ENCODE measurements around the gene CADM2. TPM values are rescaled to one million over a fixed set of nuclear protein-coding genes. Genes with fewer than 3 reads are reported as not detected.

Gene CADM2
- total RNA-seq, 1 donor: not detected

DNA sequence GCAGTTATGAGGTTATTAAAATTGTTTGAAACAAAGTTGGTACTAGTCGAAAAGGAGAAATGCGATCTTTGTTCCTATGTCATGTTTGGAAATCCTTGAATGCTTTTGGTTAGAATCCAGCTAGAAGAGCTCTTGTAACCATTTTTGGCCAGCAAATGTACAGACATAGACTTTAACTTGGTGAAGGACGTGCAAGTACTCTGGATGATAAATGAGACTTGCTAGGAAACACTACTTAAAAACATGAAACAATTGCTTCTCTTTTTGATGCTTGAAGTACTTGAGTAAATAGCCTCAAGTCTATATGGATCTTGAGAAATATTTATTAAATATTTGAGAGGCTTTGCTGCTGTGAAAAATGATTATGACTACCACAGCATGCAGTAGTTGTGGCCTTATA is 95.8 kb downstream of the CADM2 start:
- no peak overlapping the region for H3K27ac ChIP-seq (ENCODE audit: low read depth, low read length)
- TF ChIP-seq CTCF (IDR thresholded peaks at IDR 0.05; ENCODE audit: extremely low read depth, low read depth, low read length): no peak

GRCh38 chr3:85068911-85069310 is 110.1 kb downstream of the CADM2 start:
- Histone ChIP-seq H3K36me3 (ENCODE audit: insufficient read depth, low read length) (no peaks in the 10 kb centered on the region), H2AFZ (ENCODE audit: low read length) (no peak overlapping the region), H3K4me1 (ENCODE audit: insufficient read depth, low read length) (no peaks in the 10 kb centered on the region), H3K4me3 (ENCODE audit: insufficient read depth, low read length) (no peak overlapping the region), H3K27ac (ENCODE audit: low read depth, low read length) (no peak overlapping the region), H3K27me3 (ENCODE audit: insufficient read depth, low read length) (no peaks in the 10 kb centered on the region), H3K4me2 (ENCODE audit: insufficient read depth, low read length) (no peak overlapping the region), H3K79me2 (ENCODE audit: insufficient read depth, low read length) (no peaks in the 10 kb centered on the region), H3K9me3 (ENCODE audit: low read depth, low read length) (peaks cover 1% of the 10 kb centered on the region), H4K20me1 (ENCODE audit: insufficient read depth, low read length) (no peaks in the 10 kb centered on the region)
- no peak for DNase-seq (ENCODE audit: insufficient read length, low spot score, missing footprints)
- TF ChIP-seq CTCF (IDR thresholded peaks at IDR 0.05; ENCODE audit: extremely low read depth, low read depth, low read length): no peak

More for the DNA sequence above, 95.8 kb downstream of the CADM2 start:
- Histone ChIP-seq H3K27me3 (ENCODE audit: insufficient read depth, low read length) (no peaks in the 10 kb centered on the region), H3K9me3 (ENCODE audit: low read depth, low read length) (no peaks in the 10 kb centered on the region), H3K36me3 (ENCODE audit: insufficient read depth, low read length) (no peaks in the 10 kb centered on the region), H3K4me3 (ENCODE audit: insufficient read depth, low read length) (no peak overlapping the region), H4K20me1 (ENCODE audit: insufficient read depth, low read length) (no peaks in the 10 kb centered on the region), H3K4me1 (ENCODE audit: insufficient read depth, low read length) (no peaks in the 10 kb centered on the region), H3K79me2 (ENCODE audit: insufficient read depth, low read length) (no peaks in the 10 kb centered on the region), H3K4me2 (ENCODE audit: insufficient read depth, low read length) (no peak overlapping the region), H2AFZ (ENCODE audit: low read length) (no peak overlapping the region)
- DNase-seq (ENCODE audit: insufficient read length, low spot score, missing footprints): no peak

GRCh38 chr3:85074003-85074402 is 115.2 kb downstream of the CADM2 start:
- Histone ChIP-seq H3K4me3 (ENCODE audit: insufficient read depth, low read length) (no peak overlapping the region), H4K20me1 (ENCODE audit: insufficient read depth, low read length) (no peaks in the 10 kb centered on the region), H3K27ac (ENCODE audit: low read depth, low read length) (no peak overlapping the region), H2AFZ (ENCODE audit: low read length) (no peak overlapping the region), H3K4me1 (ENCODE audit: insufficient read depth, low read length) (no peaks in the 10 kb centered on the region), H3K9me3 (ENCODE audit: low read depth, low read length) (no peaks in the 10 kb centered on the region), H3K36me3 (ENCODE audit: insufficient read depth, low read length) (no peaks in the 10 kb centered on the region), H3K27me3 (ENCODE audit: insufficient read depth, low read length) (no peaks in the 10 kb centered on the region), H3K79me2 (ENCODE audit: insufficient read depth, low read length) (no peaks in the 10 kb centered on the region), H3K4me2 (ENCODE audit: insufficient read depth, low read length) (no peak overlapping the region)
- TF ChIP-seq CTCF (IDR thresholded peaks at IDR 0.05; ENCODE audit: extremely low read depth, low read depth, low read length): no peak
- no peak for DNase-seq (ENCODE audit: insufficient read length, low spot score, missing footprints)

GRCh38 chr3:85075663-85076062 is 116.9 kb downstream of the CADM2 start:
- no peak for TF ChIP-seq CTCF (IDR thresholded peaks at IDR 0.05; ENCODE audit: extremely low read depth, low read depth, low read length)

More at GRCh38 chr3:85075663-85076062, 116.9 kb downstream of the CADM2 start:
- H3K27me3 ChIP-seq (ENCODE audit: insufficient read depth, low read length): no peaks in the 10 kb centered on the region
- no peak overlapping the region for H3K4me3 ChIP-seq (ENCODE audit: insufficient read depth, low read length)
- no peaks in the 10 kb centered on the region for H3K36me3 ChIP-seq (ENCODE audit: insufficient read depth, low read length)
- H3K27ac ChIP-seq (ENCODE audit: low read depth, low read length): no peak overlapping the region
- H2AFZ ChIP-seq (ENCODE audit: low read length): no peak overlapping the region
- H3K4me1 ChIP-seq (ENCODE audit: insufficient read depth, low read length): no peaks in the 10 kb centered on the region
- no peaks in the 10 kb centered on the region for H3K79me2 ChIP-seq (ENCODE audit: insufficient read depth, low read length)
- no peaks in the 10 kb centered on the region for H3K9me3 ChIP-seq (ENCODE audit: low read depth, low read length)
- no peaks in the 10 kb centered on the region for H4K20me1 ChIP-seq (ENCODE audit: insufficient read depth, low read length)
- DNase-seq (ENCODE audit: insufficient read length, low spot score, missing footprints): no peak
- H3K4me2 ChIP-seq (ENCODE audit: insufficient read depth, low read length): no peak overlapping the region

Data from osteoblast (primary cell).